Glutamatergic neuron (in vitro differentiated cells): ENCODE data around the gene EPHB2. TPM values are rescaled to one million over a fixed set of nuclear protein-coding genes. Genes with fewer than 3 reads are reported as not detected.

Experiments used
- DNase-seq: peaks from one replicate; pipeline ENCODE4 v3.0.0; 2022
- H3K27ac Mint-ChIP-seq: one replicate; pipeline ENCODE4 v1.8.0; 2020; ENCODE audit warnings: mild to moderate bottlenecking, mixed read lengths, inconsistent platforms; ENCODE audit not compliant: unreplicated experiment
- H3K27me3 Mint-ChIP-seq: one replicate; pipeline ENCODE4 v1.8.0; 2020; ENCODE audit warnings: mild to moderate bottlenecking, moderate library complexity, mixed read lengths, inconsistent platforms; ENCODE audit not compliant: unreplicated experiment
- H3K36me3 Mint-ChIP-seq: one replicate; pipeline ENCODE4 v1.8.0; 2020; ENCODE audit warnings: mild to moderate bottlenecking, mixed read lengths, inconsistent platforms; ENCODE audit not compliant: unreplicated experiment
- H3K4me1 Mint-ChIP-seq: one replicate; pipeline ENCODE4 v1.8.0; 2020; ENCODE audit warnings: mild to moderate bottlenecking, low read depth, mixed read lengths, inconsistent platforms; ENCODE audit not compliant: unreplicated experiment
- H3K4me3 Mint-ChIP-seq: one replicate; pipeline ENCODE4 v1.8.0; 2020; ENCODE audit warnings: mild to moderate bottlenecking, mixed read lengths, inconsistent platforms; ENCODE audit not compliant: unreplicated experiment
- H3K9me3 Mint-ChIP-seq: one replicate; pipeline ENCODE4 v1.8.0; 2020; ENCODE audit warnings: mild to moderate bottlenecking, moderate library complexity, mixed read lengths, inconsistent platforms; ENCODE audit not compliant: unreplicated experiment
- total RNA-seq: library from RNA; stranded (reverse); fragmentation: NEBNext Ultra II Directional; extraction: Animal tissue kit (Norgen Biotek cat#: 25700); gene quantifications from one replicate; pipeline ENCODE4 v1.2.1, GENCODE V29; 2021; ENCODE audit not compliant: unreplicated experiment
- TF ChIP-seq, protein P1 (sequence below): fragments of 200-600 bp; sonication (generic); IDR thresholded peaks from one replicate; pipeline ENCODE4 v1.5.0; 2021; ENCODE audit not compliant: partially characterized antibody, unreplicated experiment

The EPHB2 gene
- total RNA-seq, 1 donor from 2014 or later: 93.0 TPM

- peaks cover 7% of the 10 kb centered on the region for H3K27me3 Mint-ChIP-seq
- H3K4me3 Mint-ChIP-seq: no peak overlapping the region
- H3K27ac Mint-ChIP-seq: no peak overlapping the region
- H3K36me3 Mint-ChIP-seq: no peaks in the 10 kb centered on the region
- DNase-seq: no peak
- peaks cover 3% of the 10 kb centered on the region for H3K9me3 Mint-ChIP-seq
- TF ChIP-seq, protein P1, sequence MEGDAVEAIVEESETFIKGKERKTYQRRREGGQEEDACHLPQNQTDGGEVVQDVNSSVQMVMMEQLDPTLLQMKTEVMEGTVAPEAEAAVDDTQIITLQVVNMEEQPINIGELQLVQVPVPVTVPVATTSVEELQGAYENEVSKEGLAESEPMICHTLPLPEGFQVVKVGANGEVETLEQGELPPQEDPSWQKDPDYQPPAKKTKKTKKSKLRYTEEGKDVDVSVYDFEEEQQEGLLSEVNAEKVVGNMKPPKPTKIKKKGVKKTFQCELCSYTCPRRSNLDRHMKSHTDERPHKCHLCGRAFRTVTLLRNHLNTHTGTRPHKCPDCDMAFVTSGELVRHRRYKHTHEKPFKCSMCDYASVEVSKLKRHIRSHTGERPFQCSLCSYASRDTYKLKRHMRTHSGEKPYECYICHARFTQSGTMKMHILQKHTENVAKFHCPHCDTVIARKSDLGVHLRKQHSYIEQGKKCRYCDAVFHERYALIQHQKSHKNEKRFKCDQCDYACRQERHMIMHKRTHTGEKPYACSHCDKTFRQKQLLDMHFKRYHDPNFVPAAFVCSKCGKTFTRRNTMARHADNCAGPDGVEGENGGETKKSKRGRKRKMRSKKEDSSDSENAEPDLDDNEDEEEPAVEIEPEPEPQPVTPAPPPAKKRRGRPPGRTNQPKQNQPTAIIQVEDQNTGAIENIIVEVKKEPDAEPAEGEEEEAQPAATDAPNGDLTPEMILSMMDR: no peak
- H3K4me1 Mint-ChIP-seq: peaks cover 8% of the 10 kb centered on the region
Measured at GRCh38 chr1:22776035-22776613, 65.5 kb downstream of the EPHB2 start.

- TF ChIP-seq, protein P1: no peak
- Mint-ChIP-seq H3K27me3 (peaks cover 8% of the 10 kb centered on the region), H3K4me1 (peaks cover 8% of the 10 kb centered on the region), H3K9me3 (peaks cover 3% of the 10 kb centered on the region), H3K4me3 (no peak overlapping the region), H3K36me3 (no peaks in the 10 kb centered on the region), H3K27ac (no peak overlapping the region)
- no peak for DNase-seq
Measured at GRCh38 chr1:22777388-22778057, 66.9 kb downstream of the EPHB2 start.

- DNase-seq: no peak
- Mint-ChIP-seq H3K27ac (no peak overlapping the region), H3K4me1 (peaks cover 8% of the 10 kb centered on the region), H3K9me3 (peaks cover 3% of the 10 kb centered on the region), H3K27me3 (peaks cover 8% of the 10 kb centered on the region), H3K4me3 (no peak overlapping the region), H3K36me3 (no peaks in the 10 kb centered on the region)
- TF ChIP-seq, protein P1: no peak
Measured at GRCh38 chr1:22778408-22778807, 67.8 kb downstream of the EPHB2 start.

DNA sequence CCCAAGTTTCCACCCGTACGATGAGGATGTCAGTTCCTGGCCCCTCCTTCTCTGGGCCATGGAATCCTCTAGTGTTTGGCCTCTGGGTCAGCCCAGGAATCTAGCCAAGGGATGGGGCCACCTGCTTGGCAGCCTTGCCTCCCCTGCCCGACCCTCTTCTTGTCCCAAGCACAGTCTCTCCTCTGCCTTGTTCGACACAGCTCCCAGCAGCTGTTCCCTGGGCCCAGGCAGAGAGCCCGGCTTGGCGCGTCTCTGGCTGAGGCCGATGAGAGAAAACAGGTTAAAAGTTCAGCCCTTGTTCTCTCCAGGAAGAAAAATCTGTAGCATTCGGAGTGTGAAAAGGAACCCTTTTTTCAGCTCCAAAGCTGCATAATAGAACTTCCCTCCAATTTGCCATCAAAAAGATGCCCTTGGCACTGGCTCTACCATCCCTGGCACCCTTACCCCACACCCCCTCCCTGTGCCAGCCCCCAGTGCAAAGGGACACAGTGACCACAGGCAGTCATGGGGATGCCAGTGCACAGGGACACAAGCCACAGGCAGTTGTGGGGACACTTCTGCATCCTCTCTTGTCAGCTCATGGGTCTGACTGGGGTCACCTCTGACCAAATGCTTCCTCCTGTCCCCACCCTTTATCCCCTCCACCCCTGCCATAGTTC, 68.4 kb downstream of the EPHB2 start:
- peaks cover 3% of the 10 kb centered on the region for H3K9me3 Mint-ChIP-seq
- DNase-seq: no peak
- H3K27ac Mint-ChIP-seq: no peak overlapping the region
- no peaks in the 10 kb centered on the region for H3K36me3 Mint-ChIP-seq
- peaks cover 8% of the 10 kb centered on the region for H3K27me3 Mint-ChIP-seq
- H3K4me3 Mint-ChIP-seq: no peak overlapping the region
- TF ChIP-seq, protein P1: no peak
- peaks cover 6% of the 10 kb centered on the region for H3K4me1 Mint-ChIP-seq

DNA sequence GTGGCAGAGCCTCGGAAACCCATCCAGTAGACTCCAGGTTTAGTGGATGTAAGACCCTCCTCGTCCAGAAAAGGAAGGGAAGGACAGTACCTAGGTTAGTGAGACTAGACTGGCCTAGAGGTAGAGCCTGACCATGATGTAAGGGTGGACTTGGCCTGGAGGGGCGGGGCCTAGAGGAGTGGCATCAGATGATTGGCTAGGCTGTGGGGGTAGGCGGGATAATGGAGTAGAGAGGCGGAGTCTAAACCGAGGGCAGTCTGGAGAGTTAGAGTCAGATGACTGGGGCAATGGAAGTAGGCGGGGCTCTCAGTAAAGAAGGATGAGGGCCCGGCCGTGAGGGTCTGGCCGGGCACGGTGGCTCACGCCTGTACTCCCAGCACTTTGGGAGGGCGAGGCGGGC, 70.1 kb downstream of the EPHB2 start:
- Mint-ChIP-seq H3K9me3 (peaks cover 7% of the 10 kb centered on the region), H3K4me3 (no peak overlapping the region), H3K27ac (no peak overlapping the region), H3K36me3 (no peaks in the 10 kb centered on the region), H3K27me3 (peaks cover 3% of the 10 kb centered on the region), H3K4me1 (peaks cover 6% of the 10 kb centered on the region)
- TF ChIP-seq, protein P1: no peak
- DNase-seq: peak; percentile 57
